GM23338 (cell line): ENCODE measurements around the gene SIGLEC8. TPM values are rescaled to one million over a fixed set of nuclear protein-coding genes. Genes with fewer than 3 reads are reported as not detected.

Source experiments
- ATAC-seq: fragments of 200-7000 bp; cut with Tn5 transposase; 3 replicates; pipeline ENCODE4 v1.9.1; 2020
- DNase-seq: peaks from one replicate; pipeline ENCODE4 v3.0.0-alpha.2; 2015; ENCODE audit warnings: low spot score
- H2AFZ ChIP-seq: fragments of 200-600 bp; sonication (generic); 2 replicates; pipeline ENCODE4 v1.8.0; 2016; ENCODE audit warnings: antibody characterized with exemption, mild to moderate bottlenecking, moderate library complexity
- H3F3A ChIP-seq: fragments of 200-600 bp; sonication (generic); replicated peaks from 2 replicates; pipeline ENCODE4 v1.8.0; 2017; ENCODE audit warnings: antibody characterized with exemption, mixed run types, low read depth
- H3K27ac ChIP-seq: fragments of 200-600 bp; sonication (generic); 2 replicates; pipeline ENCODE4 v1.6.1; 2016; ENCODE audit warnings: low read depth
- H3K27me3 ChIP-seq: fragments of 200-600 bp; sonication (generic); 2 replicates; pipeline ENCODE4 v1.8.0; 2016; ENCODE audit warnings: mild to moderate bottlenecking, mixed run types, moderate library complexity; ENCODE audit not compliant: insufficient read depth
- H3K36me3 ChIP-seq: fragments of 200-600 bp; sonication (generic); 2 replicates; pipeline ENCODE4 v1.8.0; 2016; ENCODE audit warnings: mild to moderate bottlenecking; ENCODE audit not compliant: insufficient read depth
- H3K4me1 ChIP-seq: fragments of 200-600 bp; sonication (generic); 2 replicates; pipeline ENCODE4 v1.8.0; 2016; ENCODE audit warnings: mild to moderate bottlenecking, moderate library complexity; ENCODE audit not compliant: insufficient read depth
- H3K4me2 ChIP-seq: fragments of 200-600 bp; sonication (generic); 2 replicates; pipeline ENCODE4 v1.7.1; 2017; ENCODE audit warnings: mixed run types
- H3K4me3 ChIP-seq: fragments of 200-600 bp; sonication (generic); 2 replicates; pipeline ENCODE4 v1.6.1; 2016; ENCODE audit warnings: mixed run types
- H3K79me2 ChIP-seq: fragments of 200-600 bp; sonication (generic); replicated peaks from 2 replicates; pipeline ENCODE4 v1.8.0; 2017; ENCODE audit warnings: mild to moderate bottlenecking; ENCODE audit not compliant: insufficient read depth
- H3K9me2 ChIP-seq: fragments of 200-600 bp; sonication (generic); 2 replicates; pipeline ENCODE4 v1.8.0; 2017; ENCODE audit not compliant: insufficient read depth
- H4K20me1 ChIP-seq: fragments of 200-600 bp; sonication (generic); replicated peaks from 2 replicates; pipeline ENCODE4 v1.8.0; 2017; ENCODE audit warnings: mild to moderate bottlenecking; ENCODE audit not compliant: insufficient read depth
- H3K27ac Mint-ChIP-seq: 2 replicates; pipeline ENCODE4 v1.8.0; 2020; ENCODE audit warnings: inconsistent platforms, mild to moderate bottlenecking, moderate library complexity, mixed read lengths
- H3K27me3 Mint-ChIP-seq: 3 replicates; pipeline ENCODE4 v1.8.0; 2022; ENCODE audit warnings: low read depth, mild to moderate bottlenecking, moderate library complexity, mixed read lengths, inconsistent platforms; ENCODE audit not compliant: insufficient read depth, poor library complexity
- H3K36me3 Mint-ChIP-seq: 3 replicates; pipeline ENCODE4 v1.8.0; 2021; ENCODE audit warnings: low read depth, mild to moderate bottlenecking, inconsistent platforms, moderate library complexity, mixed read lengths
- H3K4me1 Mint-ChIP-seq: 3 replicates; pipeline ENCODE4 v1.8.0; 2020; ENCODE audit warnings: mild to moderate bottlenecking, inconsistent platforms, mixed read lengths
- H3K4me3 Mint-ChIP-seq: 3 replicates; pipeline ENCODE4 v1.8.0; 2021; ENCODE audit warnings: moderate library complexity, mild to moderate bottlenecking, inconsistent platforms, mixed read lengths
- H3K9me3 Mint-ChIP-seq: 3 replicates; pipeline ENCODE4 v1.8.0; 2020; ENCODE audit warnings: moderate library complexity, mild to moderate bottlenecking, inconsistent platforms, mixed read lengths
- CREB1 ChIP-seq: fragments of 250-450 bp; sonication (Bioruptor Pico); IDR thresholded peaks from 2 replicates; pipeline ENCODE4 v1.5.0; 2020; ENCODE audit warnings: low read depth, mild to moderate bottlenecking, moderate library complexity
- CTCF ChIP-seq, 2 experiments: fragments of 200-600 bp in 1 of 2; sonication (generic) in 1 of 2; conservative IDR thresholded peaks; 2 replicates each; pipeline versions ENCODE4 v1.5.1 to v1.6.1; 2016 to 2017; ENCODE audit warnings: antibody characterized with exemption in 2 of 2, low read depth in 2 of 2, mild to moderate bottlenecking in 2 of 2, moderate library complexity in 1 of 2
- EZH2 ChIP-seq: fragments of 200-600 bp; sonication (generic); IDR thresholded peaks from one replicate; pipeline ENCODE4 v1.8.0; 2017; ENCODE audit warnings: antibody characterized with exemption, mild to moderate bottlenecking, low read depth; ENCODE audit not compliant: unreplicated experiment
- EZH2phosphoT487 ChIP-seq: fragments of 200-600 bp; sonication (generic); IDR thresholded peaks from one replicate; pipeline ENCODE4 v1.8.1; 2018; ENCODE audit warnings: antibody characterized with exemption; ENCODE audit not compliant: unreplicated experiment
- JUNB ChIP-seq: IDR thresholded peaks from one replicate; pipeline ENCODE4 v1.6.1; 2016; ENCODE audit warnings: antibody characterized with exemption; ENCODE audit not compliant: unreplicated experiment
- NANOG ChIP-seq: IDR thresholded peaks from 2 replicates; pipeline ENCODE4 v1.6.1; 2016; ENCODE audit warnings: antibody characterized with exemption, borderline replicate concordance
- POLR2AphosphoS5 ChIP-seq: IDR thresholded peaks from 2 replicates; pipeline ENCODE4 v1.6.1; 2016; ENCODE audit warnings: antibody characterized with exemption, low read depth
- REST ChIP-seq: IDR thresholded peaks from one replicate; pipeline ENCODE4 v1.6.1; 2018; ENCODE audit warnings: antibody characterized with exemption; ENCODE audit not compliant: unreplicated experiment
- STAT1 ChIP-seq: IDR thresholded peaks from one replicate; pipeline ENCODE4 v1.6.1; 2016; ENCODE audit warnings: antibody characterized with exemption; ENCODE audit not compliant: unreplicated experiment
- ZNF114 ChIP-seq: fragments of 250-450 bp; sonication (Bioruptor Pico); IDR thresholded peaks from 2 replicates; pipeline ENCODE4 v1.5.0; 2020; ENCODE audit warnings: mild to moderate bottlenecking, moderate library complexity
- ZNF331 ChIP-seq: fragments of 250-450 bp; sonication (Bioruptor Pico); IDR thresholded peaks from 2 replicates; pipeline ENCODE4 v1.5.0; 2020; ENCODE audit warnings: low read depth, mild to moderate bottlenecking, moderate library complexity
- ZNF462 ChIP-seq: fragments of 250-450 bp; sonication (Bioruptor Pico); IDR thresholded peaks from 2 replicates; pipeline ENCODE4 v1.5.0; 2020; ENCODE audit warnings: mild to moderate bottlenecking, moderate library complexity
- polyA plus RNA-seq: library from polyadenylated mRNA; unstranded; fragments of >200 nt; fragmentation: Nextera tagmentation; extraction: Ambion mirVana; gene quantifications from 2 replicates; pipeline ENCODE4 v1.2.1, GENCODE V29; 2016
- total RNA-seq: library from RNA; depleted of rRNA; stranded (reverse); fragments of >200 nt; shearing (Covaris generic); gene quantifications from 2 replicates; pipeline ENCODE4 v1.2.3, GENCODE V29; 2014
- TF ChIP-seq, protein P1 (sequence below): IDR thresholded peaks from 2 replicates; pipeline ENCODE4 v1.6.1; 2016; ENCODE audit warnings: antibody characterized with exemption

SIGLEC8 gene
- total and polyA plus RNA-seq, 2 experiments from 2014 or later = not detected

GRCh38 chr19:51461723-51462161 lies 3.5 kb upstream of the SIGLEC8 start:
- H3K36me3 ChIP-seq = no peaks in the 10 kb centered on the region
- H3K27me3 Mint-ChIP-seq = peaks cover 14% of the 10 kb centered on the region
- peaks cover 32% of the 10 kb centered on the region for H3K9me3 Mint-ChIP-seq
- H4K20me1 ChIP-seq = no peaks in the 10 kb centered on the region
- no peak overlapping the region for H3K27ac Mint-ChIP-seq
- H3F3A ChIP-seq = no peaks in the 10 kb centered on the region
- H3K27ac ChIP-seq = no peak overlapping the region
- H3K4me2 ChIP-seq = no peak overlapping the region
- H3K4me1 Mint-ChIP-seq = peaks cover 3% of the 10 kb centered on the region; the same call in 2 of the 3 replicates
- peaks cover 22% of the 10 kb centered on the region for H3K27me3 ChIP-seq
- peaks cover 3% of the 10 kb centered on the region; the same call in 1 of the 2 replicates for H3K9me2 ChIP-seq
- H3K79me2 ChIP-seq = no peaks in the 10 kb centered on the region
- no peaks in the 10 kb centered on the region for H3K36me3 Mint-ChIP-seq
- no peak overlapping the region for H3K4me3 ChIP-seq
- no peak overlapping the region for H3K4me3 Mint-ChIP-seq
- no peak overlapping the region; the same call in 1 of the 2 replicates for H2AFZ ChIP-seq
- H3K4me1 ChIP-seq = no peaks in the 10 kb centered on the region
- no peak for DNase-seq
- TF ChIP-seq NANOG (no peak), POLR2AphosphoS5 (no peak), CREB1 (CRISPR knock-in tag) (no peak), ZNF331 (CRISPR knock-in tag) (no peak), EZH2 (no peak), ZNF114 (CRISPR knock-in tag) (no peak), JUNB (no peak), REST (no peak), ZNF462 (CRISPR knock-in tag) (no peak), STAT1 (no peak), CTCF (conservative IDR thresholded peaks at IDR 0.05; ENCODE audit: low read depth in 2 of 2) (no peak), EZH2phosphoT487 (no peak)
- TF ChIP-seq, protein P1, sequence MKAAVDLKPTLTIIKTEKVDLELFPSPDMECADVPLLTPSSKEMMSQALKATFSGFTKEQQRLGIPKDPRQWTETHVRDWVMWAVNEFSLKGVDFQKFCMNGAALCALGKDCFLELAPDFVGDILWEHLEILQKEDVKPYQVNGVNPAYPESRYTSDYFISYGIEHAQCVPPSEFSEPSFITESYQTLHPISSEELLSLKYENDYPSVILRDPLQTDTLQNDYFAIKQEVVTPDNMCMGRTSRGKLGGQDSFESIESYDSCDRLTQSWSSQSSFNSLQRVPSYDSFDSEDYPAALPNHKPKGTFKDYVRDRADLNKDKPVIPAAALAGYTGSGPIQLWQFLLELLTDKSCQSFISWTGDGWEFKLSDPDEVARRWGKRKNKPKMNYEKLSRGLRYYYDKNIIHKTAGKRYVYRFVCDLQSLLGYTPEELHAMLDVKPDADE = no peak
- no peak for ATAC-seq
